MM.1S (cell line): Measurements from ENCODE around the gene CTTN.

Experiments
- EZH2 ChIP-seq: fragments of 300-600 bp; sonication (generic); optimal IDR thresholded peaks from 2 replicates; pipeline ENCODE3; 2017; ENCODE audit warnings: low read depth, mild to moderate bottlenecking, antibody characterized with exemption, low read length, mixed read lengths
- EZH2phosphoT487 ChIP-seq: fragments of 300-600 bp; sonication (generic); IDR thresholded peaks from 2 replicates; pipeline ENCODE4 v1.6.1; 2018; ENCODE audit warnings: antibody characterized with exemption, low read length
- TF ChIP-seq, protein P1 (sequence below): fragments of 300-600 bp; sonication (generic); IDR thresholded peaks from 2 replicates; pipeline ENCODE4 v1.5.1; 2016; ENCODE audit warnings: antibody characterized with exemption, low read length, mixed read lengths

DNA sequence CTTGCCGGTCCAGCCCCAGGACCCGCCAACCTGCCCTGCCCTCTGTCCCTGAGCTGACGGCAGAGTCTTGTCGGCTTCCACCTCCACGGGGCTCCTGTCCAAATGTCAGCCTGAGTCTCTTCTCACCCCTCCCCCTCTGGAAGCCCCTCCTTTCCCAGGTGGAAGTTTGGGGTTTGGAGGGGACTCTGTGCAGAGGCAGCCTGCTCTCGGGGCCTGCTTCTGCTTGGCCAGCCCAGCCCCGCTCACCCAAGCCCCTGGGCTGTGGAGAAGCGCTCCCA, 31.0 kb downstream of the CTTN start:
- TF ChIP-seq, protein P1, sequence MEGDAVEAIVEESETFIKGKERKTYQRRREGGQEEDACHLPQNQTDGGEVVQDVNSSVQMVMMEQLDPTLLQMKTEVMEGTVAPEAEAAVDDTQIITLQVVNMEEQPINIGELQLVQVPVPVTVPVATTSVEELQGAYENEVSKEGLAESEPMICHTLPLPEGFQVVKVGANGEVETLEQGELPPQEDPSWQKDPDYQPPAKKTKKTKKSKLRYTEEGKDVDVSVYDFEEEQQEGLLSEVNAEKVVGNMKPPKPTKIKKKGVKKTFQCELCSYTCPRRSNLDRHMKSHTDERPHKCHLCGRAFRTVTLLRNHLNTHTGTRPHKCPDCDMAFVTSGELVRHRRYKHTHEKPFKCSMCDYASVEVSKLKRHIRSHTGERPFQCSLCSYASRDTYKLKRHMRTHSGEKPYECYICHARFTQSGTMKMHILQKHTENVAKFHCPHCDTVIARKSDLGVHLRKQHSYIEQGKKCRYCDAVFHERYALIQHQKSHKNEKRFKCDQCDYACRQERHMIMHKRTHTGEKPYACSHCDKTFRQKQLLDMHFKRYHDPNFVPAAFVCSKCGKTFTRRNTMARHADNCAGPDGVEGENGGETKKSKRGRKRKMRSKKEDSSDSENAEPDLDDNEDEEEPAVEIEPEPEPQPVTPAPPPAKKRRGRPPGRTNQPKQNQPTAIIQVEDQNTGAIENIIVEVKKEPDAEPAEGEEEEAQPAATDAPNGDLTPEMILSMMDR, result no peak
- TF ChIP-seq EZH2 (no peak), EZH2phosphoT487 (no peak)
